Upper lobe of left lung (tissue), 4 donors: ENCODE results near the gene EP300.

Experiments used
- POLR2A ChIP-seq, 4 donors: fragments of 450-650 bp; IDR thresholded peaks; one replicate each; pipeline ENCODE4 v1.5.1; 2016 to 2017; ENCODE audit warnings: antibody characterized with exemption in 4 of 4, mild to moderate bottlenecking in 2 of 4
- TF ChIP-seq, protein P1 (sequence below), 6 experiments: fragments of 450-650 bp in 4 of 6; fragments of 200-600 bp in 2 of 6; sonication (generic) in 2 of 6; IDR thresholded peaks; one replicate each; pipeline ENCODE4 v1.5.1; 2016 to 2019; ENCODE audit warnings: antibody characterized with exemption in 6 of 6

- TF ChIP-seq, protein P1, sequence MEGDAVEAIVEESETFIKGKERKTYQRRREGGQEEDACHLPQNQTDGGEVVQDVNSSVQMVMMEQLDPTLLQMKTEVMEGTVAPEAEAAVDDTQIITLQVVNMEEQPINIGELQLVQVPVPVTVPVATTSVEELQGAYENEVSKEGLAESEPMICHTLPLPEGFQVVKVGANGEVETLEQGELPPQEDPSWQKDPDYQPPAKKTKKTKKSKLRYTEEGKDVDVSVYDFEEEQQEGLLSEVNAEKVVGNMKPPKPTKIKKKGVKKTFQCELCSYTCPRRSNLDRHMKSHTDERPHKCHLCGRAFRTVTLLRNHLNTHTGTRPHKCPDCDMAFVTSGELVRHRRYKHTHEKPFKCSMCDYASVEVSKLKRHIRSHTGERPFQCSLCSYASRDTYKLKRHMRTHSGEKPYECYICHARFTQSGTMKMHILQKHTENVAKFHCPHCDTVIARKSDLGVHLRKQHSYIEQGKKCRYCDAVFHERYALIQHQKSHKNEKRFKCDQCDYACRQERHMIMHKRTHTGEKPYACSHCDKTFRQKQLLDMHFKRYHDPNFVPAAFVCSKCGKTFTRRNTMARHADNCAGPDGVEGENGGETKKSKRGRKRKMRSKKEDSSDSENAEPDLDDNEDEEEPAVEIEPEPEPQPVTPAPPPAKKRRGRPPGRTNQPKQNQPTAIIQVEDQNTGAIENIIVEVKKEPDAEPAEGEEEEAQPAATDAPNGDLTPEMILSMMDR (IDR thresholded peaks at IDR 0.05) = no peak
- no peak for TF ChIP-seq POLR2A (IDR thresholded peaks at IDR 0.05)
Measured at GRCh38 chr22:41146573-41146972, 54.2 kb downstream of the EP300 start.
